GM18502 (cell line): Measurements from ENCODE around the gene SMTNL1.

ENCODE experiments used
- ATAC-seq: cut with Tn5 transposase; IDR thresholded peaks from one replicate; pipeline ENCODE4 v1.9.1; 2021; ENCODE audit warnings: mild to moderate bottlenecking; ENCODE audit not compliant: unreplicated experiment, poor library complexity

The SMTNL1 gene

GRCh38 chr11:57574061-57574460, 36.7 kb downstream of the SMTNL1 start:
- ATAC-seq: no peak

GRCh38 chr11:57584341-57584740, 46.9 kb downstream of the SMTNL1 start:
- no peak for ATAC-seq

- peak; percentile 40 for ATAC-seq
Measured at GRCh38 chr11:57585301-57585700, 47.9 kb downstream of the SMTNL1 start.

- ATAC-seq: no peak
Measured at GRCh38 chr11:57586711-57587245, 49.4 kb downstream of the SMTNL1 start.

GRCh38 chr11:57588046-57588710, 50.8 kb downstream of the SMTNL1 start:
- ATAC-seq: no peak

GRCh38 chr11:57596266-57596885, 59.0 kb downstream of the SMTNL1 start:
- ATAC-seq: no peak

GRCh38 chr11:57597461-57597915, 60.1 kb downstream of the SMTNL1 start, which contains the start of gene SERPING1:
SERPING1 (plus strand) TSS chr11:57597685; CDS start chr11:57598271, 586 bp downstream.
- ATAC-seq: no peak

- no peak for ATAC-seq
Measured at GRCh38 chr11:57597916-57598830, 60.8 kb downstream of the SMTNL1 start.

GRCh38 chr11:57598831-57599155, 61.4 kb downstream of the SMTNL1 start:
- ATAC-seq: no peak

GRCh38 chr11:57599381-57599780, 62.0 kb downstream of the SMTNL1 start:
- no peak for ATAC-seq
